ENCODE data around the gene URAD. TPM values are rescaled to one million over a fixed set of nuclear protein-coding genes. Genes with fewer than 3 reads are reported as not detected.

Gene URAD
- total RNA-seq, 4 donors from 2014 or later: 1.7 TPM; not detected in 3

DNA sequence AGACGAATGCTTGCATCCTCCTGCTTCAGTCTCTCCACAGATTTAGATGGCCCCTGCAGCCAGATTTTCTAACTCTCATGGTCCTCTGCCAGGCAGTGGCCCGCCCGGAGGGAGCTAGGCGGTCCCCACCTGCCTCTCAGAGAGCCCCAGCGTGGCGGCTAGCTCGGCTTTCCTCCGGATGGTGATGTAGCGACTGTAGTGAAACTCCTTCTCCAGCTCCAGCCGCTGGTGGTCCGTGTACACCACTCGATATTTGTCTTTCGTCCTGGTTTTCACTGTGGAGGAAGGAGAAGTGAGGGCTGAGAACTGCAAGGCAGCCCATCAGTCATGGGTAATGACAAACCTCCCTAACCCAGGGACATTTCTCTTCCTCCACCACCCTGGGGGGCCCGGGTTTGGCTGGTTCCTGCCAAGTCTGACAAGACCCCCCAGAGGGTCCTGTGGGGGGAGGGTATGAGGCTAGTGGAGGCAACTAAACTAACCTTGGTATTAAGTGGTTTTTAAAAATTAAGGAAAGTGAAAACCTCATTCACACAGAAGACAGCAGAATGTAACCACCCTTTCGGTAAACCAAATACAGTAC, 23.7 kb downstream of the URAD start:
- TF ChIP-seq CTCF (IDR thresholded peaks at IDR 0.05; ENCODE audit: low read depth): no peak

- TF ChIP-seq CTCF (IDR thresholded peaks at IDR 0.05; ENCODE audit: low read depth): no peak
These were observed 25.0 kb downstream of the URAD start for GRCh38 chr13:27963491-27963890.

- no peak for TF ChIP-seq CTCF (IDR thresholded peaks at IDR 0.05; ENCODE audit: low read depth)
These were observed 25.5 kb downstream of the URAD start for GRCh38 chr13:27962982-27963381.

GRCh38 chr13:27962128-27962841, 26.2 kb downstream of the URAD start:
- no peak for TF ChIP-seq CTCF (IDR thresholded peaks at IDR 0.05; ENCODE audit: low read depth)

DNA sequence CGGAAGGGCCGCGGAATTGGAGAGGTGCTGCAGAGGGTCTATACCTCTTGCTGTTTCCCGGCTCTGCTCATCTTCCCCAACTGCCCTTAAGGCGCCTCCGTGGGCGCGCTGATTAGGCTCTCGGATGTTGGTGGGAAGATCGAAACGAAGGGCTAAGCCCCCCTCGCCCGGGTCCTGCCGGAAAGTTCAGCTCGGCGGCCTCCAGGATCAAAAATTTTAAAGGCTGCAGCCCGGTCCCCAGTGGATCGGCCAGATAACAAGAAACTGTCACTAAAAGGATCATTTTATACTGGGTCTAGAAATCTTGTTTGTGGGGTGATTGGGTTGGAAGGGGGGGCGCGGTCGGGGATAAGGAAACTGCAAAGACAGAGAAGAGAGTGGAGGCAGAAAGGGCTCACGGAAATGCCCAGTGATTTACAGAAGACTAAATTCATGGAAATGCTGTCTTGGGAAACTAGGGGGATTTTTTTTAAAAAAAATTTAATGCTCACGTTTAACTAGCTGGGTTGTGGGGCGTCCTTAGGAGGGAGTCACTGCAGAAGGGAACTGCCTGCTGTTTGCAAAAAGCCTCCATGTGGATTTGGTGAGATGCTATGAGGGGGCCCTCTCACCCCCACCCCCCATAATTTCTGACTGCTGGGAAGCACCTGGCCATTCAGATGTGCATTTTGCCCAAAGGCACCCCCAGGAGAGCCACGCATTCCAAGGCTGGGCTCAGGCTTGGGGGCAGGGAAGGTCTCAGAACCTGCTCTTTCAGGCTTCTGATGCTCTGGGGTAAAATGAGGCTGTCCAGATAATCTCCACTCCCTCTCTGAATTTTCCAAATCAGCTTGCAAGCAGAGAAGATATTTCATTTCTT, 27.0 kb downstream of the URAD start:
- TF ChIP-seq CTCF (IDR thresholded peaks at IDR 0.05; ENCODE audit: low read depth): no peak

DNA sequence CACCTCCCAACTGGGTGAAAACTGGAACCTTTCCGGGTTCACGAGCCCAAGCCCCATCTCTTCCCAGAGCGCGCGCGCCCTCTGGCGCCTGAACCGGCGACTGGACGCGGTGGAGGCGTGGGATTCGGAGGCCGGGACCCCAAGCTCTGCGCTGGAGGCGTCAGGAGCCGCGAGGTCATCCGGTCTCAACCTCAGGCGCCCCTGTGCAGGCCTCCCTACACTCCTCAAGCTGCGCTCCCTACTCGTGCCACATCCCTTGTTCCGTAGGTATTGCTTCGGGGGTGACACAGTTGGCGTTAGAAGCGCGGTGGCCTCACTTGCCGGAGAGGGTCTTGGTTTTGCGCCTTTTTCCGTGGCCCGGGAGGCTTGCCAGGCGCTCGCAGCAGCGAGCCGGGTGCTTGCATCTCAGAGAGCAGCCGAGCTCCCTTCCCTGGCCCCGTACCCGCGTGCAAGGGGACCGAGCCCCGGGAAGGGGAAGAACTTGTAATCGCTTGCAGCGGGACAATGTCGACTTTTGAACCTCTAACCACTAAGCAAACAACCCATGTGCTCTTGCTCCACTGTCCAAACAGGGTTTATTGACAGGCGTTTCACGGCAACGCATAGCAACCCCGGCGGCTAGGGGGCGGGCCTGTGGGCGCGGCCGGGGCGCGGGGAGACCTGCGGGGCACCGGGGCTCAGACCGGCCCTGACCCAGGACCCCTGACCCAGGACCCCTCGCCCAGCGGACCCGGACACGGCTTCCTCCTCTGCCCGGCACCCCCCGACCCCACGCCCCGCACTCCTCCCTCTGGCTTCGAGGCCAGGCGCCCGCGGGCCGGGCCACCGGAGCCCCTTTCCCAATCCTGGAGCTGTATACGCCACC, 27.9 kb downstream of the URAD start:
- no peak for TF ChIP-seq CTCF (IDR thresholded peaks at IDR 0.05; ENCODE audit: low read depth)

All from subcutaneous adipose tissue (tissue), 4 donors.